Measurements from ENCODE around the gene SPHK1.

SPHK1 gene

GRCh38 chr17:76360461-76360860, 23.9 kb upstream of the SPHK1 start:
- no peak for TF ChIP-seq CEBPB (IDR thresholded peaks at IDR 0.05)
- no peak for TF ChIP-seq TEAD4 (IDR thresholded peaks at IDR 0.05)
- TF ChIP-seq REST (IDR thresholded peaks at IDR 0.05; ENCODE audit: low read depth): no peak
- no peak for TF ChIP-seq NFIC (IDR thresholded peaks at IDR 0.05)

GRCh38 chr17:76363107-76363842, 21.1 kb upstream of the SPHK1 start:
- TF ChIP-seq CEBPB (IDR thresholded peaks at IDR 0.05): no peak
- TF ChIP-seq RAD21 (IDR thresholded peaks at IDR 0.05; ENCODE audit: low read depth): no peak
- TF ChIP-seq NFIC (IDR thresholded peaks at IDR 0.05): no peak
- TF ChIP-seq CREB1 (IDR thresholded peaks at IDR 0.05; ENCODE audit: low read depth): no peak
- no peak for TF ChIP-seq TCF12 (IDR thresholded peaks at IDR 0.05; ENCODE audit: low read depth)
- no peak for TF ChIP-seq TAF1 (IDR thresholded peaks at IDR 0.05; ENCODE audit: low read depth)
- no peak for TF ChIP-seq USF1 (IDR thresholded peaks at IDR 0.05)
- TF ChIP-seq EP300 (IDR thresholded peaks at IDR 0.05; ENCODE audit: borderline replicate concordance): no peak
- TF ChIP-seq YY1 (IDR thresholded peaks at IDR 0.05; ENCODE audit: low read depth): no peak
- TF ChIP-seq REST (IDR thresholded peaks at IDR 0.05; ENCODE audit: low read depth): no peak
- TF ChIP-seq MAX (IDR thresholded peaks at IDR 0.05): no peak
- TF ChIP-seq ZBTB7A (IDR thresholded peaks at IDR 0.05; ENCODE audit: low read depth): no peak
- TF ChIP-seq EGR1 (IDR thresholded peaks at IDR 0.05): no peak
- no peak for TF ChIP-seq FOXM1 (IDR thresholded peaks at IDR 0.05; ENCODE audit: borderline replicate concordance, low read depth)
- TF ChIP-seq TEAD4 (IDR thresholded peaks at IDR 0.05): no peak

GRCh38 chr17:76365256-76365903, 19.0 kb upstream of the SPHK1 start:
- no peak for TF ChIP-seq CREB1 (IDR thresholded peaks at IDR 0.05; ENCODE audit: low read depth)
- TF ChIP-seq USF1 (IDR thresholded peaks at IDR 0.05): no peak
- no peak for TF ChIP-seq YY1 (IDR thresholded peaks at IDR 0.05; ENCODE audit: low read depth)
- TF ChIP-seq TAF1 (IDR thresholded peaks at IDR 0.05; ENCODE audit: low read depth): no peak
- TF ChIP-seq RAD21 (IDR thresholded peaks at IDR 0.05; ENCODE audit: low read depth): no peak
- TF ChIP-seq ZBTB7A (IDR thresholded peaks at IDR 0.05; ENCODE audit: low read depth): no peak
- TF ChIP-seq FOXM1 (IDR thresholded peaks at IDR 0.05; ENCODE audit: borderline replicate concordance, low read depth): no peak
- TF ChIP-seq EGR1 (IDR thresholded peaks at IDR 0.05): no peak
- no peak for TF ChIP-seq TEAD4 (IDR thresholded peaks at IDR 0.05)
- no peak for TF ChIP-seq CEBPB (IDR thresholded peaks at IDR 0.05)
- TF ChIP-seq MAX (IDR thresholded peaks at IDR 0.05): no peak
- no peak for TF ChIP-seq TCF12 (IDR thresholded peaks at IDR 0.05; ENCODE audit: low read depth)
- TF ChIP-seq NFIC (IDR thresholded peaks at IDR 0.05): no peak
- no peak for TF ChIP-seq REST (IDR thresholded peaks at IDR 0.05; ENCODE audit: low read depth)
- no peak for TF ChIP-seq EP300 (IDR thresholded peaks at IDR 0.05; ENCODE audit: borderline replicate concordance)

- TF ChIP-seq TAF1 (IDR thresholded peaks at IDR 0.05; ENCODE audit: low read depth): no peak
- no peak for TF ChIP-seq YY1 (IDR thresholded peaks at IDR 0.05; ENCODE audit: low read depth)
- no peak for TF ChIP-seq RAD21 (IDR thresholded peaks at IDR 0.05; ENCODE audit: low read depth)
- no peak for TF ChIP-seq ZBTB7A (IDR thresholded peaks at IDR 0.05; ENCODE audit: low read depth)
- no peak for TF ChIP-seq CREB1 (IDR thresholded peaks at IDR 0.05; ENCODE audit: low read depth)
- TF ChIP-seq EP300 (IDR thresholded peaks at IDR 0.05; ENCODE audit: borderline replicate concordance): no peak
- no peak for TF ChIP-seq CEBPB (IDR thresholded peaks at IDR 0.05)
- TF ChIP-seq REST (IDR thresholded peaks at IDR 0.05; ENCODE audit: low read depth): no peak
Observed at GRCh38 chr17:76366247-76366646, 18.2 kb upstream of the SPHK1 start.

All from Ishikawa (cell line).